ENCODE measurements around the gene BCL11B.

The BCL11B gene

GRCh38 chr14:99252940-99253868 is 18.8 kb downstream of the BCL11B start:
- DNase-seq, result no peak

- DNase-seq, result no peak
Measured at GRCh38 chr14:99252443-99252939, 19.5 kb downstream of the BCL11B start.

- DNase-seq, result no peak
Measured at GRCh38 chr14:99251721-99252120, 20.3 kb downstream of the BCL11B start.

- DNase-seq, result no peak
Measured at GRCh38 chr14:99250636-99251208, 21.3 kb downstream of the BCL11B start.

GRCh38 chr14:99249389-99249788 is 22.6 kb downstream of the BCL11B start:
- DNase-seq, result no peak

- DNase-seq, result no peak
Measured at GRCh38 chr14:99248761-99249171, 23.2 kb downstream of the BCL11B start.

GRCh38 chr14:99247772-99248171 is 24.2 kb downstream of the BCL11B start:
- DNase-seq, result no peak

- no peak for DNase-seq
Measured at GRCh38 chr14:99247101-99247729, 24.8 kb downstream of the BCL11B start.

- DNase-seq, result no peak
Measured at GRCh38 chr14:99246536-99247097, 25.4 kb downstream of the BCL11B start.

GRCh38 chr14:99245564-99246511 is 26.2 kb downstream of the BCL11B start:
- DNase-seq, result no peak

- DNase-seq, result no peak
Measured at GRCh38 chr14:99244941-99245563, 26.9 kb downstream of the BCL11B start.

GRCh38 chr14:99244367-99244901 is 27.6 kb downstream of the BCL11B start:
- no peak for DNase-seq

- no peak for DNase-seq
Measured at GRCh38 chr14:99242816-99243721, 28.9 kb downstream of the BCL11B start.

- DNase-seq, result no peak
Measured at GRCh38 chr14:99242238-99242637, 29.8 kb downstream of the BCL11B start.

GRCh38 chr14:99241325-99242010 is 30.5 kb downstream of the BCL11B start:
- no peak for DNase-seq

- no peak for DNase-seq
Measured at GRCh38 chr14:99240627-99241324, 31.2 kb downstream of the BCL11B start.

GRCh38 chr14:99239661-99240092 is 32.3 kb downstream of the BCL11B start:
- DNase-seq, result no peak

- no peak for DNase-seq
Measured at GRCh38 chr14:99238216-99238615, 33.8 kb downstream of the BCL11B start.

- DNase-seq, result no peak
Measured at GRCh38 chr14:99237288-99237687, 34.7 kb downstream of the BCL11B start.

Data from fibroblast of upper back skin (primary cell).